GM18868 (cell line): ENCODE measurements around the gene HCRTR2.

Experiments
- ATAC-seq: cut with Tn5 transposase; IDR thresholded peaks from one replicate; pipeline ENCODE4 v1.9.1; 2021; ENCODE audit warnings: mild to moderate bottlenecking, moderate library complexity; ENCODE audit not compliant: unreplicated experiment

HCRTR2 gene

GRCh38 chr6:55319961-55320695 is 145.8 kb downstream of the HCRTR2 start:
- ATAC-seq = no peak

DNA sequence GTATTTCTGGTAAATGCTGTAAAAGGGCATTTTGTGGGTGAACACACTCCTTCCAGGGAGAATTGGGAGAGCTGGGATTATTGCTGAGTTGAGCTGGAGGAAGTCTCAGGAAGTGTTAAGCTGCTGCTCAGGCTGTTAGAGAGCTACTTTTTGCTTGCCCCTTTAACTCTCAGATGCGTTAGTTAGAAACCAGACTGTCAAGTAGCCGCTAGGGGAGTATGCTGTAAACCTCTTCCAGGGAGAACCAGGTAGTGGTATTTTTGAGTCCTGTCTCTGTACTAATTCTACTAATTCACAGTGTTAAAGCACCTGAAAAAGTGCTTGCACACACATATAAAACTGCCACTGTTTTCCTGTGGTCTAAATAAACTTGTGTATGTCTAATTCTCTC is 146.4 kb downstream of the HCRTR2 start:
- ATAC-seq = no peak

- no peak for ATAC-seq
Observed at GRCh38 chr6:55327169-55327568, 152.9 kb downstream of the HCRTR2 start, which contains the start of gene GFRAL. Gene GFRAL, plus strand, starts transcription at chr6:55327469. Its CDS starts 86 bp downstream, at chr6:55327555.
